Stimulated activated CD8-positive, alpha-beta memory T cell treated with anti-CD3 and anti-CD28 coated beads, Interleukin-15, amount 100 ng/mL, for 1 hour (primary cell): ENCODE measurements around the gene ST6GALNAC3.

Source experiments
- DNase-seq: peaks from one replicate; pipeline ENCODE4 v3.0.0-alpha.2; 2020; ENCODE audit warnings: low read depth

ST6GALNAC3 gene

GRCh38 chr1:76287917-76288316 lies 213.4 kb downstream of the ST6GALNAC3 start:
- DNase-seq: no peak

GRCh38 chr1:76288758-76289483 lies 214.4 kb downstream of the ST6GALNAC3 start:
- DNase-seq: no peak

- DNase-seq: no peak
Measured at GRCh38 chr1:76289692-76290091, 215.1 kb downstream of the ST6GALNAC3 start.

GRCh38 chr1:76290271-76290670 lies 215.7 kb downstream of the ST6GALNAC3 start:
- DNase-seq: no peak

GRCh38 chr1:76291191-76291590 lies 216.6 kb downstream of the ST6GALNAC3 start:
- DNase-seq: no peak

- DNase-seq: no peak
Measured at GRCh38 chr1:76291737-76292136, 217.2 kb downstream of the ST6GALNAC3 start.

- no peak for DNase-seq
Measured at GRCh38 chr1:76292418-76293184, 218.1 kb downstream of the ST6GALNAC3 start.

GRCh38 chr1:76293831-76294230 lies 219.3 kb downstream of the ST6GALNAC3 start:
- DNase-seq: no peak

- DNase-seq: no peak
Measured at GRCh38 chr1:76294482-76295194, 220.1 kb downstream of the ST6GALNAC3 start.

GRCh38 chr1:76298399-76298798 lies 223.9 kb downstream of the ST6GALNAC3 start:
- DNase-seq: no peak

- no peak for DNase-seq
Measured at GRCh38 chr1:76299036-76299435, 224.5 kb downstream of the ST6GALNAC3 start.

- no peak for DNase-seq
Measured at GRCh38 chr1:76300556-76300955, 226.0 kb downstream of the ST6GALNAC3 start.

GRCh38 chr1:76302711-76303339 lies 228.3 kb downstream of the ST6GALNAC3 start:
- DNase-seq: no peak

GRCh38 chr1:76303340-76303717 lies 228.8 kb downstream of the ST6GALNAC3 start:
- no peak for DNase-seq

- no peak for DNase-seq
Measured at GRCh38 chr1:76313304-76313703, 238.8 kb downstream of the ST6GALNAC3 start.

- no peak for DNase-seq
Measured at GRCh38 chr1:76314730-76315129, 240.2 kb downstream of the ST6GALNAC3 start.

- DNase-seq: no peak
Measured at GRCh38 chr1:76317299-76317900, 242.9 kb downstream of the ST6GALNAC3 start.

- no peak for DNase-seq
Measured at GRCh38 chr1:76330991-76331603, 256.6 kb downstream of the ST6GALNAC3 start.

GRCh38 chr1:76335882-76336281 lies 261.3 kb downstream of the ST6GALNAC3 start:
- no peak for DNase-seq

- no peak for DNase-seq
Measured at GRCh38 chr1:76336931-76337371, 262.4 kb downstream of the ST6GALNAC3 start.

- no peak for DNase-seq
Measured at GRCh38 chr1:76337542-76338219, 263.1 kb downstream of the ST6GALNAC3 start.
